HCT116 (cell line): Measurements from ENCODE around the gene IQGAP2. TPM values are rescaled to one million over a fixed set of nuclear protein-coding genes. Genes with fewer than 3 reads are reported as not detected.

ENCODE experiments used
- ATAC-seq: fragments of 200-7000 bp; cut with Tn5 transposase; 2 replicates; pipeline ENCODE4 v1.9.1; 2020; ENCODE audit warnings: mild to moderate bottlenecking, moderate library complexity
- BruUV-seq: library from RNA; stranded (reverse); fragments of 400-500 nt; replicated peaks from 2 replicates; lab custom pipeline; 2021; lab: Mats Ljungman, UMichigan
- CTCF ChIA-PET: fragments of 300-600 bp; sonication (Branson Sonifier 250); formaldehyde crosslinking; loops from one replicate; lab custom pipeline; 2021; ENCODE audit warnings: antibody characterized with exemption; lab: Charles Lee
- POLR2A ChIA-PET: fragments of 300-600, 350-600 bp; sonication (Branson Sonifier 250); formaldehyde crosslinking; loops from one replicate; lab custom pipeline; 2021; ENCODE audit warnings: antibody characterized with exemption; lab: Charles Lee
- RAD21 ChIA-PET, 2 experiments: fragments of 300-600 bp; sonication (Branson Sonifier 250); formaldehyde crosslinking; loops; one replicate each; lab custom pipeline; 2023; ENCODE audit warnings: low total read pairs in 2 of 2; ENCODE audit not compliant: uncharacterized antibody in 2 of 2, unreplicated experiment in 2 of 2, low non-redundant PET in 1 of 2; lab: Charles Lee
- DNase-seq: peaks from one replicate; pipeline ENCODE4 v3.0.0-alpha.2; 2010; ENCODE audit warnings: low read depth, low spot score
- H2AFZ ChIP-seq: fragments of 200-600 bp; shearing (Covaris generic), sonication (generic); 2 replicates; pipeline ENCODE4 v1.6.1; 2017; ENCODE audit warnings: low read depth, mixed run types, mixed read lengths, antibody characterized with exemption, low read length; ENCODE audit not compliant: poor library complexity, severe bottlenecking
- H3K27ac ChIP-seq: 2 replicates; pipeline ENCODE4 v1.5.1; 2012; ENCODE audit warnings: low read depth, low read length
- H3K27me3 ChIP-seq: fragments of 200-600 bp; sonication (generic); 2 replicates; pipeline ENCODE4 v1.6.1; 2016; ENCODE audit warnings: mixed run types, low read length, mixed read lengths; ENCODE audit not compliant: insufficient read depth
- H3K36me3 ChIP-seq, 2 experiments: fragments of 200-500 bp in 1 of 2; fragments of 200-600 bp in 1 of 2; sonication (Bioruptor generic) in 1 of 2; sonication (generic) in 1 of 2; 2 replicates each; pipeline versions ENCODE4 v1.5.1 to v1.6.1; 2014 to 2016; ENCODE audit warnings: low read length in 2 of 2, inconsistent platforms in 1 of 2, mixed read lengths in 1 of 2, mixed run types in 1 of 2; ENCODE audit not compliant: insufficient read depth in 2 of 2, control insufficient read depth in 1 of 2
- H3K4me1 ChIP-seq, 2 experiments: fragments of 200-600 bp in 1 of 2; sonication (generic) in 1 of 2; 2 replicates each; pipeline versions ENCODE4 v1.5.1 to v1.6.1; 2012 to 2017; ENCODE audit warnings: low read length in 2 of 2, inconsistent platforms in 1 of 2, mild to moderate bottlenecking in 1 of 2, mixed read lengths in 1 of 2, mixed run types in 1 of 2, moderate library complexity in 1 of 2; ENCODE audit not compliant: insufficient read depth in 2 of 2, control insufficient read depth in 1 of 2
- H3K4me2 ChIP-seq: fragments of 200-600 bp; sonication (generic); 2 replicates; pipeline ENCODE4 v1.6.1; 2017; ENCODE audit warnings: mixed run types, low read length, mixed read lengths
- H3K4me3 ChIP-seq, 2 experiments: fragments of 200-600 bp in 1 of 2; sonication (generic) in 1 of 2; replicated peaks in 1 of 2; 2 replicates each; pipeline ENCODE4 v1.5.1; 2011 to 2016; ENCODE audit warnings: low read length in 2 of 2, control low read depth in 1 of 2, low read depth in 1 of 2, mild to moderate bottlenecking in 1 of 2, mixed read lengths in 1 of 2, mixed run types in 1 of 2
- H3K79me2 ChIP-seq: fragments of 200-600 bp; sonication (generic); 2 replicates; pipeline ENCODE4 v1.6.1; 2017; ENCODE audit warnings: mild to moderate bottlenecking, mixed run types, low read length, moderate library complexity, mixed read lengths; ENCODE audit not compliant: insufficient read depth
- H3K9ac ChIP-seq: fragments of 200-600 bp; sonication (generic); 2 replicates; pipeline ENCODE4 v1.6.1; 2016; ENCODE audit warnings: low read length, mixed read lengths
- H3K9me2 ChIP-seq: fragments of 200-600 bp; sonication (generic), shearing (Covaris generic); 2 replicates; pipeline ENCODE4 v1.6.1; 2017; ENCODE audit warnings: mixed run types, mild to moderate bottlenecking, moderate library complexity; ENCODE audit not compliant: insufficient read depth
- H3K9me3 ChIP-seq, 2 experiments: fragments of 200-500 bp in 1 of 2; fragments of 200-600 bp in 1 of 2; sonication (Bioruptor generic) in 1 of 2; sonication (generic) in 1 of 2; 2 replicates each; pipeline ENCODE4 v1.6.1; 2014 to 2017; ENCODE audit warnings: low read length in 2 of 2, mixed read lengths in 2 of 2, inconsistent platforms in 1 of 2, low read depth in 1 of 2, mild to moderate bottlenecking in 1 of 2, mixed run types in 1 of 2, moderate library complexity in 1 of 2; ENCODE audit not compliant: control insufficient read depth in 1 of 2, insufficient read depth in 1 of 2
- H4K20me1 ChIP-seq: fragments of 200-600 bp; sonication (generic), shearing (Covaris generic); 2 replicates; pipeline ENCODE4 v1.6.1; 2017; ENCODE audit warnings: mixed run types, mild to moderate bottlenecking, moderate library complexity; ENCODE audit not compliant: insufficient read depth
- CEBPB ChIP-seq: IDR thresholded peaks from 2 replicates; pipeline ENCODE4 v1.6.1; 2012; ENCODE audit warnings: low read depth
- FOSL1 ChIP-seq: IDR thresholded peaks from 2 replicates; pipeline ENCODE4 v1.6.1; 2012; ENCODE audit warnings: low read depth
- POLR2A ChIP-seq: IDR thresholded peaks from 2 replicates; pipeline ENCODE4 v1.7.0; 2011; ENCODE audit warnings: borderline replicate concordance; ENCODE audit not compliant: insufficient read depth, insufficient read length; ENCODE audit errors: extremely low read depth
- SRF ChIP-seq: IDR thresholded peaks from 2 replicates; pipeline ENCODE4 v1.6.1; 2012; ENCODE audit warnings: low read depth
- intact Hi-C: fragments of 100-400 bp; cut with micrococcal nuclease; formaldehyde crosslinking; loops from 2 replicates; pipeline ENCODE4 v1.10.0; 2022
- total RNA-seq: library from RNA; stranded (reverse); gene quantifications from one replicate; pipeline ENCODE4 v1.2.1, GENCODE V29; 2021; ENCODE audit not compliant: unreplicated experiment
- TF ChIP-seq, protein P1 (sequence below): IDR thresholded peaks from 2 replicates; pipeline ENCODE4 v1.6.1; 2012
- TF ChIP-seq, protein P2 (sequence below): IDR thresholded peaks from 2 replicates; pipeline ENCODE4 v1.6.1; 2012
- TF ChIP-seq, protein P3 (sequence below), 3 experiments: fragments of 200-600 bp in 1 of 3; sonication (generic) in 1 of 3; IDR thresholded peaks in 2 of 3; conservative IDR thresholded peaks in 1 of 3; 2 replicates each; pipeline ENCODE4 v1.5.1; 2012 to 2017; ENCODE audit warnings: low read depth in 2 of 3, low read length in 2 of 3, antibody characterized with exemption in 1 of 3, borderline replicate concordance in 1 of 3, control low read depth in 1 of 3, mild to moderate bottlenecking in 1 of 3, mixed read lengths in 1 of 3, mixed run types in 1 of 3, moderate library complexity in 1 of 3; ENCODE audit not compliant: insufficient read depth in 1 of 3

Gene IQGAP2
- total RNA-seq, 1 experiment from 2014 or later: 2.0 TPM

DNA sequence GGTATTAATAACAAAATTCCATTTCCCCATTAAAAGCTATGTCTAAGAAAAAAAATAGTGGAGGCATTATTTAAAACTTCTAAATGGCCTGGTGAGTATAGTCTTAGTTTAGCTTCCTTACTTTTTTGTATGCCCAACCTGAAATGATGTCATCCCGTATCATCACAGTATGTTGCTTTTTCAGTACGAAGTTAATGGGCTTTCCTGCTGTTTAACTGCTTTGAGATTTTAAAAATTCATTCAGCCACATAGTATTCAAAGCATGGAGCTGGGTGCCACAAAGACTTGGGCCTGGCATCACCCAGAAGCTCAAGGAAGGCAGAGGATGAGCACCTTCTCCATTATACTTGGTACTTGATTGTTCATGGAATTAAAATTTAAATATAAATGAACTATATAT, 212.7 kb downstream of the IQGAP2 start (continued):
- TF ChIP-seq, protein P1, sequence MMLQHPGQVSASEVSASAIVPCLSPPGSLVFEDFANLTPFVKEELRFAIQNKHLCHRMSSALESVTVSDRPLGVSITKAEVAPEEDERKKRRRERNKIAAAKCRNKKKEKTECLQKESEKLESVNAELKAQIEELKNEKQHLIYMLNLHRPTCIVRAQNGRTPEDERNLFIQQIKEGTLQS: no peak

DNA sequence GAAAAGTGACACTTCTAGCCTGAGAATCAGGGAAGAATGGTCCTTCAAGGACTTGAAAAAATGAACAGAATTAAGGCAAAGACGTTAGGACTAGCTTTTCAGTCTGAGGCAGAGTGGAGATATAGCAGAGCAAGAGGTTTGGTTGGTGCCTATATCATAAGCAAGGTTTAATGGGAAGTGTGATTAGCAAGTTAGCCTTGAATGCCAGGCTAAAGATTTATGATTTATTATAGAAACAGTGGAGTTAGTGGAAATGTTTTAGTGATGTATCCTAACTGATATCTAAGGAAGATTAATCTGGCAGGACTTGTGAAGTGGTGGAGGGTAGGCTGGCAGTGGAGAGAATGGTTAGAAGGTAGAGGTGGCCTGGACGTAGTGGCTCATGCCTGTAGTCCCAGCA, 213.1 kb downstream of the IQGAP2 start:
- TF ChIP-seq CEBPB: no peak
- TF ChIP-seq POLR2A: no peak
- TF ChIP-seq, protein P2, sequence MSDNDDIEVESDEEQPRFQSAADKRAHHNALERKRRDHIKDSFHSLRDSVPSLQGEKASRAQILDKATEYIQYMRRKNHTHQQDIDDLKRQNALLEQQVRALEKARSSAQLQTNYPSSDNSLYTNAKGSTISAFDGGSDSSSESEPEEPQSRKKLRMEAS: no peak
- TF ChIP-seq, protein P3, sequence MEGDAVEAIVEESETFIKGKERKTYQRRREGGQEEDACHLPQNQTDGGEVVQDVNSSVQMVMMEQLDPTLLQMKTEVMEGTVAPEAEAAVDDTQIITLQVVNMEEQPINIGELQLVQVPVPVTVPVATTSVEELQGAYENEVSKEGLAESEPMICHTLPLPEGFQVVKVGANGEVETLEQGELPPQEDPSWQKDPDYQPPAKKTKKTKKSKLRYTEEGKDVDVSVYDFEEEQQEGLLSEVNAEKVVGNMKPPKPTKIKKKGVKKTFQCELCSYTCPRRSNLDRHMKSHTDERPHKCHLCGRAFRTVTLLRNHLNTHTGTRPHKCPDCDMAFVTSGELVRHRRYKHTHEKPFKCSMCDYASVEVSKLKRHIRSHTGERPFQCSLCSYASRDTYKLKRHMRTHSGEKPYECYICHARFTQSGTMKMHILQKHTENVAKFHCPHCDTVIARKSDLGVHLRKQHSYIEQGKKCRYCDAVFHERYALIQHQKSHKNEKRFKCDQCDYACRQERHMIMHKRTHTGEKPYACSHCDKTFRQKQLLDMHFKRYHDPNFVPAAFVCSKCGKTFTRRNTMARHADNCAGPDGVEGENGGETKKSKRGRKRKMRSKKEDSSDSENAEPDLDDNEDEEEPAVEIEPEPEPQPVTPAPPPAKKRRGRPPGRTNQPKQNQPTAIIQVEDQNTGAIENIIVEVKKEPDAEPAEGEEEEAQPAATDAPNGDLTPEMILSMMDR (IDR thresholded peaks at IDR 0.05 in 2 of 3, conservative IDR thresholded peaks at IDR 0.05 in 1 of 3; ENCODE audit: borderline replicate concordance in 1 of 3, insufficient read depth in 1 of 3, low read depth in 2 of 3, low read length in 2 of 3): no peak
- TF ChIP-seq FOSL1: no peak
- TF ChIP-seq SRF: no peak
- Histone ChIP-seq H3K27ac (no peak overlapping the region), H3K9me2 (no peaks in the 10 kb centered on the region; the same call in 1 of the 2 replicates), H3K27me3 (no peaks in the 10 kb centered on the region), H3K9me3 (no peaks in the 10 kb centered on the region), H3K4me3 (no peak overlapping the region), H2AFZ (no peak overlapping the region), H3K36me3 (no peaks in the 10 kb centered on the region), H3K79me2 (no peaks in the 10 kb centered on the region), H3K4me2 (no peak overlapping the region), H3K4me1 (peaks cover 0 to 4% of the 10 kb centered on the region in 2 experiments; a peak in 1 of 4 replicates), H4K20me1 (no peaks in the 10 kb centered on the region), H3K9ac (no peak overlapping the region)
- no peak for DNase-seq
- ChIA-PET RAD21 (no interaction called here), CTCF (interaction anchor here (1.0 kb wide), 1 partner anchor 14 kb away, joined by 3 read pairs; no protein-coding TSS in a partner anchor), POLR2A (no interaction called here)
- ATAC-seq: no peak
- no TSS peak for BruUV-seq
- intact Hi-C loops: no loop called here
